AG09309 (cell line): ENCODE measurements around the gene IFT122.
A peak's percentile ranks its signal among the peaks of the same experiment; 100 is the strongest.
"Not testable (repeated sequence)": the region's sequence is repeated elsewhere in the genome, so short reads cannot be mapped to it uniquely, and the experiment has no call there.

Experiments used
- DNase-seq: peaks from one replicate; pipeline ENCODE4 v3.0.0-alpha.2; 2010; ENCODE audit warnings: low read depth
- H3K4me3 ChIP-seq: 2 replicates; pipeline ENCODE4 v1.5.1; 2011; ENCODE audit warnings: mild to moderate bottlenecking, low read depth, low read length, moderate library complexity; ENCODE audit not compliant: control insufficient read depth
- CTCF ChIP-seq: IDR thresholded peaks from 2 replicates; pipeline ENCODE4 v1.5.1; 2011; ENCODE audit warnings: mild to moderate bottlenecking, low read depth, low read length, inconsistent platforms; ENCODE audit not compliant: insufficient read depth, control insufficient read depth; ENCODE audit errors: missing control alignments

Gene IFT122

GRCh38 chr3:129409541-129409940 lies 30.5 kb upstream of the IFT122 start:
- DNase-seq, result no peak
- TF ChIP-seq CTCF, result no peak
- H3K4me3 ChIP-seq, result no peak overlapping the region

GRCh38 chr3:129410971-129411370 lies 29.1 kb upstream of the IFT122 start:
- TF ChIP-seq CTCF, result no peak
- H3K4me3 ChIP-seq, result no peak overlapping the region
- no peak for DNase-seq

- TF ChIP-seq CTCF, result no peak
- no peak overlapping the region for H3K4me3 ChIP-seq
- no peak for DNase-seq
Measured at GRCh38 chr3:129412542-129413198, 27.4 kb upstream of the IFT122 start.

GRCh38 chr3:129413238-129413637 lies 26.8 kb upstream of the IFT122 start:
- not testable (repeated sequence) for DNase-seq, H3K4me3 ChIP-seq

- no peak for TF ChIP-seq CTCF
- H3K4me3 ChIP-seq, result no peak overlapping the region
- DNase-seq, result peak; percentile 69
Measured at GRCh38 chr3:129413687-129414506, 26.1 kb upstream of the IFT122 start.

- TF ChIP-seq CTCF, result no peak
- no peak for DNase-seq
- H3K4me3 ChIP-seq, result no peak overlapping the region
Measured at GRCh38 chr3:129415378-129415777, 24.6 kb upstream of the IFT122 start.

GRCh38 chr3:129415830-129416229 lies 24.2 kb upstream of the IFT122 start:
- no peak for DNase-seq
- no peak for TF ChIP-seq CTCF
- no peak overlapping the region for H3K4me3 ChIP-seq
